ENCODE results near the gene SUB1.

Gene SUB1

GRCh38 chr5:32646061-32646969, 61.0 kb downstream of the SUB1 start:
- DNase-seq, result no peak

DNA sequence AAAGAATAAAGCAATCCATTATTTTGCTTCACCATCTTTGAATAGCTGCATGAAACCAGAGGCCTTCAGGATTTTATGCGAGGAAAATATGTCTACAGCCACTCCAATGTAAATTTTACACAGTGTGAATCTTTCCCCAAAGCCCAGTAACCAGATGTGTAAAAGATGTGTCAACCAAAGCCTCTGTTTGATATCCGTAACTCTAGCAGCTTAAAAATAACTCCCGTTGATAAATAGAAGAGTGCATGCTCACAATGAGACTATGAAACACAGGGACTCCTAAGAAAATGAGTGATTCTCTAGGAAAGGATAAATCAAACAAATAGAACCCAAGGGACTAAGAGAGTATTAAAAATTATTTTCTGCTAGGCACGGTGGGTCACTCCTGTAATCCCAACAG, 65.7 kb downstream of the SUB1 start:
- DNase-seq, result no peak

DNA sequence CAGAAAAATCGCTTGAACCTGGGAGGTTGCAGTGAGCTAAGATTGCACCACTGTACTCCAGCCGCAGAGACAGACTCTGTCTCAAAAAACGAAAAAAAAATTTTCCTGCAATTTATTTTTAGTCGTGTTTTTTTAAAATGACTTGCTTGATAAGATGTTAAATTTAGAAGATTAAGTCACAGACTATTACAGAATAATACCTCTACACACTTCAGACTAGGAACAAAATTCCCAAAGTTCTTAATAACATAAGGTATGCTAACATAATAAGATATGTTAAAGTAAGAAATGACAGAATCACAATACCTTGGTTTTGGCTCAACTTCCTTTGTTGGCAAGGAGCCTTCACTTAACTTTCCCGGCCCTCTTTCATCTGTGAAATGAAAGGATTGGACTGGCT, 66.3 kb downstream of the SUB1 start:
- no peak for DNase-seq

Data from NCI-H526 treated with DMSO at 0.1 percent for 48 hours (cell line).